ENCODE results near the gene ITPKB. TPM values are rescaled to one million over a fixed set of nuclear protein-coding genes. Genes with fewer than 3 reads are reported as not detected.

ITPKB gene
- total and polyA plus RNA-seq, 2 of the 13 experiments (the other 11 are each of a cell fraction or from before 2014, with no cell fraction given) = not detected

GRCh38 chr1:226779561-226779960, 40.5 kb upstream of the ITPKB start (continued):
- TF ChIP-seq ZBTB34 (CRISPR knock-in tag; IDR thresholded peaks at IDR 0.05) = no peak
- no peak for TF ChIP-seq ZNF484 (CRISPR knock-in tag; IDR thresholded peaks at IDR 0.05; ENCODE audit: borderline replicate concordance, low read depth)
- no peak for TF ChIP-seq POGK (CRISPR knock-in tag; conservative IDR thresholded peaks at IDR 0.05)
- TF ChIP-seq, protein P1, sequence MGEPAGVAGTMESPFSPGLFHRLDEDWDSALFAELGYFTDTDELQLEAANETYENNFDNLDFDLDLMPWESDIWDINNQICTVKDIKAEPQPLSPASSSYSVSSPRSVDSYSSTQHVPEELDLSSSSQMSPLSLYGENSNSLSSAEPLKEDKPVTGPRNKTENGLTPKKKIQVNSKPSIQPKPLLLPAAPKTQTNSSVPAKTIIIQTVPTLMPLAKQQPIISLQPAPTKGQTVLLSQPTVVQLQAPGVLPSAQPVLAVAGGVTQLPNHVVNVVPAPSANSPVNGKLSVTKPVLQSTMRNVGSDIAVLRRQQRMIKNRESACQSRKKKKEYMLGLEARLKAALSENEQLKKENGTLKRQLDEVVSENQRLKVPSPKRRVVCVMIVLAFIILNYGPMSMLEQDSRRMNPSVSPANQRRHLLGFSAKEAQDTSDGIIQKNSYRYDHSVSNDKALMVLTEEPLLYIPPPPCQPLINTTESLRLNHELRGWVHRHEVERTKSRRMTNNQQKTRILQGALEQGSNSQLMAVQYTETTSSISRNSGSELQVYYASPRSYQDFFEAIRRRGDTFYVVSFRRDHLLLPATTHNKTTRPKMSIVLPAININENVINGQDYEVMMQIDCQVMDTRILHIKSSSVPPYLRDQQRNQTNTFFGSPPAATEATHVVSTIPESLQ (CRISPR knock-in tag; conservative IDR thresholded peaks at IDR 0.05) = no peak
- TF ChIP-seq ZNF788 (CRISPR knock-in tag; IDR thresholded peaks at IDR 0.05; ENCODE audit: borderline replicate concordance) = no peak

GRCh38 chr1:226778657-226779058, 39.6 kb upstream of the ITPKB start:
- Histone ChIP-seq H2AFZ (ENCODE audit: low read length) (no peak overlapping the region), H3K36me3 (replicated peaks in 1 of 2; ENCODE audit: control insufficient read depth in 1 of 2, insufficient read depth in 2 of 2, low read length in 2 of 2) (no peaks in the 10 kb centered on the region), H3K9me3 (ENCODE audit: low read length) (no peaks in the 10 kb centered on the region), H3K27ac (ENCODE audit: extremely low read length, insufficient read depth, low read length) (no peak overlapping the region), H3K79me2 (ENCODE audit: insufficient read depth, low read length) (no peaks in the 10 kb centered on the region), H3K4me3 (replicated peaks in 1 of 3; ENCODE audit: insufficient read depth in 1 of 3, low read depth in 2 of 3, low read length in 3 of 3) (no peak overlapping the region), H3K27me3 (ENCODE audit: control insufficient read depth in 1 of 2, insufficient read depth in 2 of 2, low read length in 2 of 2) (peaks cover 2 to 26% of the 10 kb centered on the region in 2 experiments; a peak in 4 of 5 replicates), H3K9ac (ENCODE audit: insufficient read depth, low read depth, low read length) (no peak overlapping the region), H3K4me2 (ENCODE audit: low read depth, low read length) (no peak overlapping the region), H3K4me1 (ENCODE audit: insufficient read depth, low read length) (no peaks in the 10 kb centered on the region), H4K20me1 (ENCODE audit: insufficient read depth, low read length) (no peaks in the 10 kb centered on the region)
- intact Hi-C loops (cut with micrococcal nuclease; ENCODE audit: unreplicated experiment) = no loop called here
- ATAC-seq (no peak), FAIRE-seq (no peak), DNase-seq (ENCODE audit: low spot score) (no peak)
- ChIA-PET CTCF (ENCODE audit: low intra/inter-chr PET ratio, low total read pairs) (no interaction called here), POLR2A (no interaction called here)
- no TSS peak for BruUV-seq (replicated peaks)
- 33% methylated on average over 5 of the region's 5 CpGs for WGBS (ENCODE audit: low lambda C conversion rate)
- TF ChIP-seq SSRP1 (CRISPR knock-in tag; IDR thresholded peaks at IDR 0.05) = no peak
- no peak for TF ChIP-seq ZNF737 (CRISPR knock-in tag; IDR thresholded peaks at IDR 0.05; ENCODE audit: borderline replicate concordance)
- TF ChIP-seq CBFB (CRISPR knock-in tag; IDR thresholded peaks at IDR 0.05) = no peak
- in situ Hi-C loops (cut with HindIII; ENCODE audit: extremely low pct_ligation_motif_present, low pct_unique_long_range_greater_than_20kb) = no loop called here
